GM23338 (cell line): Measurements from ENCODE around the gene ZNF76. TPM values are rescaled to one million over a fixed set of nuclear protein-coding genes. Genes with fewer than 3 reads are reported as not detected.
A peak's percentile ranks its signal among the peaks of the same experiment; 100 is the strongest.

Experiments
- ATAC-seq: fragments of 200-7000 bp; cut with Tn5 transposase; 3 replicates; pipeline ENCODE4 v1.9.1; 2020
- DNase-seq: peaks from one replicate; pipeline ENCODE4 v3.0.0-alpha.2; 2015; ENCODE audit warnings: low spot score
- H2AFZ ChIP-seq: fragments of 200-600 bp; sonication (generic); 2 replicates; pipeline ENCODE4 v1.8.0; 2016; ENCODE audit warnings: antibody characterized with exemption, mild to moderate bottlenecking, moderate library complexity
- H3F3A ChIP-seq: fragments of 200-600 bp; sonication (generic); replicated peaks from 2 replicates; pipeline ENCODE4 v1.8.0; 2017; ENCODE audit warnings: antibody characterized with exemption, mixed run types, low read depth
- H3K27ac ChIP-seq: fragments of 200-600 bp; sonication (generic); 2 replicates; pipeline ENCODE4 v1.6.1; 2016; ENCODE audit warnings: low read depth
- H3K27me3 ChIP-seq: fragments of 200-600 bp; sonication (generic); 2 replicates; pipeline ENCODE4 v1.8.0; 2016; ENCODE audit warnings: mild to moderate bottlenecking, mixed run types, moderate library complexity; ENCODE audit not compliant: insufficient read depth
- H3K36me3 ChIP-seq: fragments of 200-600 bp; sonication (generic); 2 replicates; pipeline ENCODE4 v1.8.0; 2016; ENCODE audit warnings: mild to moderate bottlenecking; ENCODE audit not compliant: insufficient read depth
- H3K4me1 ChIP-seq: fragments of 200-600 bp; sonication (generic); 2 replicates; pipeline ENCODE4 v1.8.0; 2016; ENCODE audit warnings: mild to moderate bottlenecking, moderate library complexity; ENCODE audit not compliant: insufficient read depth
- H3K4me2 ChIP-seq: fragments of 200-600 bp; sonication (generic); 2 replicates; pipeline ENCODE4 v1.7.1; 2017; ENCODE audit warnings: mixed run types
- H3K4me3 ChIP-seq: fragments of 200-600 bp; sonication (generic); 2 replicates; pipeline ENCODE4 v1.6.1; 2016; ENCODE audit warnings: mixed run types
- H3K79me2 ChIP-seq: fragments of 200-600 bp; sonication (generic); replicated peaks from 2 replicates; pipeline ENCODE4 v1.8.0; 2017; ENCODE audit warnings: mild to moderate bottlenecking; ENCODE audit not compliant: insufficient read depth
- H3K9me2 ChIP-seq: fragments of 200-600 bp; sonication (generic); 2 replicates; pipeline ENCODE4 v1.8.0; 2017; ENCODE audit not compliant: insufficient read depth
- H4K20me1 ChIP-seq: fragments of 200-600 bp; sonication (generic); replicated peaks from 2 replicates; pipeline ENCODE4 v1.8.0; 2017; ENCODE audit warnings: mild to moderate bottlenecking; ENCODE audit not compliant: insufficient read depth
- H3K27ac Mint-ChIP-seq: 2 replicates; pipeline ENCODE4 v1.8.0; 2020; ENCODE audit warnings: inconsistent platforms, mild to moderate bottlenecking, moderate library complexity, mixed read lengths
- H3K27me3 Mint-ChIP-seq: 3 replicates; pipeline ENCODE4 v1.8.0; 2022; ENCODE audit warnings: low read depth, mild to moderate bottlenecking, moderate library complexity, mixed read lengths, inconsistent platforms; ENCODE audit not compliant: insufficient read depth, poor library complexity
- H3K36me3 Mint-ChIP-seq: 3 replicates; pipeline ENCODE4 v1.8.0; 2021; ENCODE audit warnings: low read depth, mild to moderate bottlenecking, inconsistent platforms, moderate library complexity, mixed read lengths
- H3K4me1 Mint-ChIP-seq: 3 replicates; pipeline ENCODE4 v1.8.0; 2020; ENCODE audit warnings: mild to moderate bottlenecking, inconsistent platforms, mixed read lengths
- H3K4me3 Mint-ChIP-seq: 3 replicates; pipeline ENCODE4 v1.8.0; 2021; ENCODE audit warnings: moderate library complexity, mild to moderate bottlenecking, inconsistent platforms, mixed read lengths
- H3K9me3 Mint-ChIP-seq: 3 replicates; pipeline ENCODE4 v1.8.0; 2020; ENCODE audit warnings: moderate library complexity, mild to moderate bottlenecking, inconsistent platforms, mixed read lengths
- CREB1 ChIP-seq: fragments of 250-450 bp; sonication (Bioruptor Pico); IDR thresholded peaks from 2 replicates; pipeline ENCODE4 v1.5.0; 2020; ENCODE audit warnings: low read depth, mild to moderate bottlenecking, moderate library complexity
- EZH2phosphoT487 ChIP-seq: fragments of 200-600 bp; sonication (generic); IDR thresholded peaks from one replicate; pipeline ENCODE4 v1.8.1; 2018; ENCODE audit warnings: antibody characterized with exemption; ENCODE audit not compliant: unreplicated experiment
- JUNB ChIP-seq: IDR thresholded peaks from one replicate; pipeline ENCODE4 v1.6.1; 2016; ENCODE audit warnings: antibody characterized with exemption; ENCODE audit not compliant: unreplicated experiment
- POLR2AphosphoS5 ChIP-seq: IDR thresholded peaks from 2 replicates; pipeline ENCODE4 v1.6.1; 2016; ENCODE audit warnings: antibody characterized with exemption, low read depth
- ZNF114 ChIP-seq: fragments of 250-450 bp; sonication (Bioruptor Pico); IDR thresholded peaks from 2 replicates; pipeline ENCODE4 v1.5.0; 2020; ENCODE audit warnings: mild to moderate bottlenecking, moderate library complexity
- ZNF331 ChIP-seq: fragments of 250-450 bp; sonication (Bioruptor Pico); IDR thresholded peaks from 2 replicates; pipeline ENCODE4 v1.5.0; 2020; ENCODE audit warnings: low read depth, mild to moderate bottlenecking, moderate library complexity
- polyA plus RNA-seq: library from polyadenylated mRNA; unstranded; fragments of >200 nt; fragmentation: Nextera tagmentation; extraction: Ambion mirVana; gene quantifications from 2 replicates; pipeline ENCODE4 v1.2.1, GENCODE V29; 2016
- total RNA-seq: library from RNA; depleted of rRNA; stranded (reverse); fragments of >200 nt; shearing (Covaris generic); gene quantifications from 2 replicates; pipeline ENCODE4 v1.2.3, GENCODE V29; 2014
- TF ChIP-seq, protein P1 (sequence below): IDR thresholded peaks from 2 replicates; pipeline ENCODE4 v1.6.1; 2016; ENCODE audit warnings: antibody characterized with exemption
- TF ChIP-seq, protein P2 (sequence below), 2 experiments: fragments of 200-600 bp in 1 of 2; sonication (generic) in 1 of 2; conservative IDR thresholded peaks; 2 replicates each; pipeline versions ENCODE4 v1.5.1 to v1.6.1; 2016 to 2017; ENCODE audit warnings: antibody characterized with exemption in 2 of 2, low read depth in 2 of 2, mild to moderate bottlenecking in 2 of 2, moderate library complexity in 1 of 2
- TF ChIP-seq, protein P3 (sequence below): fragments of 250-450 bp; sonication (Bioruptor Pico); IDR thresholded peaks from 2 replicates; pipeline ENCODE4 v1.5.0; 2020; ENCODE audit warnings: mild to moderate bottlenecking, moderate library complexity

ZNF76 gene
- total and polyA plus RNA-seq, 2 experiments from 2014 or later = 12.5 to 18.8 TPM

DNA sequence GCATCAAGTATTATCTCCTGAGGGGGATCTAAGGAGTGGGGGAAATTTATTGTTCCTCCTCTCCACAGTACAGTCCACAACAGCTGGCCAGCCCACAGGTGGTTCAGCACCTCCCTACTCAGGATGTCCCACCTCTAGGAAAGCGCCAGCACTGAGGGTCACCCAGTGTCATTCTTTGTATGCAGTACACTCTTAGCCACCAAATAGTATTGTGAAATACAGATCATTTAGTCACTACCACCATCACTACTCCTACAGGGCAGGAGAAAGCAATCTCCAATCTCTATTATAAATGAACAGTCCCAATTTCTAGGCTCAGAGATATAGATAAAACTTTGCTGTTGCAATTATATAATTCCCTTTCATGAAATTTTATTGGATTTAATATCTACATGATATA is 6.3 kb upstream of the ZNF76 start (continued):
- TF ChIP-seq CREB1 = no peak
- TF ChIP-seq JUNB = no peak
- no peak for TF ChIP-seq ZNF114 (CRISPR knock-in tag)
- no peak for TF ChIP-seq EZH2phosphoT487
- TF ChIP-seq, protein P1, sequence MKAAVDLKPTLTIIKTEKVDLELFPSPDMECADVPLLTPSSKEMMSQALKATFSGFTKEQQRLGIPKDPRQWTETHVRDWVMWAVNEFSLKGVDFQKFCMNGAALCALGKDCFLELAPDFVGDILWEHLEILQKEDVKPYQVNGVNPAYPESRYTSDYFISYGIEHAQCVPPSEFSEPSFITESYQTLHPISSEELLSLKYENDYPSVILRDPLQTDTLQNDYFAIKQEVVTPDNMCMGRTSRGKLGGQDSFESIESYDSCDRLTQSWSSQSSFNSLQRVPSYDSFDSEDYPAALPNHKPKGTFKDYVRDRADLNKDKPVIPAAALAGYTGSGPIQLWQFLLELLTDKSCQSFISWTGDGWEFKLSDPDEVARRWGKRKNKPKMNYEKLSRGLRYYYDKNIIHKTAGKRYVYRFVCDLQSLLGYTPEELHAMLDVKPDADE = no peak
- TF ChIP-seq ZNF331 (CRISPR knock-in tag) = no peak

DNA sequence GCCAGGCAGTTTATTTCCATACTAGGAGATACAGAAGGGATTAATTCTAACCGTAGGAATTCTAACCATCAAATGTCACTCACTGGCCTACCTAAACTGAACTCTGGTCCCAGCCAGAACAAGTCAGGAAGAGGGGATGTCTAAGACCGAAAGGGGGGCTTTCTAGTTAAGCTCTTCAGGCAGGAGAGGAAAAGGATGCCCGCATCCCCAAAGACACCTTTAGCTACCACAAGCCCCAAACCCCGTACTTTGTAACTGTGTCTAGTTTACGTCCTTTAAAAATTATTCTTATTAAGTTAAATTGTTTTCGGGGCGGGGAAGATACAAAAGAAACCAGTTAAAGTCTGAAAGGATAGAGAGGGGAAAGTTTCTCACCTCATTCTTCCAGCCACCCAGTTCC is 1.2 kb upstream of the ZNF76 start:
- peaks cover 8% of the 10 kb centered on the region; the same call in 1 of the 2 replicates for H3K4me1 ChIP-seq
- TF ChIP-seq ZNF331 (CRISPR knock-in tag) = no peak
- TF ChIP-seq, protein P2, sequence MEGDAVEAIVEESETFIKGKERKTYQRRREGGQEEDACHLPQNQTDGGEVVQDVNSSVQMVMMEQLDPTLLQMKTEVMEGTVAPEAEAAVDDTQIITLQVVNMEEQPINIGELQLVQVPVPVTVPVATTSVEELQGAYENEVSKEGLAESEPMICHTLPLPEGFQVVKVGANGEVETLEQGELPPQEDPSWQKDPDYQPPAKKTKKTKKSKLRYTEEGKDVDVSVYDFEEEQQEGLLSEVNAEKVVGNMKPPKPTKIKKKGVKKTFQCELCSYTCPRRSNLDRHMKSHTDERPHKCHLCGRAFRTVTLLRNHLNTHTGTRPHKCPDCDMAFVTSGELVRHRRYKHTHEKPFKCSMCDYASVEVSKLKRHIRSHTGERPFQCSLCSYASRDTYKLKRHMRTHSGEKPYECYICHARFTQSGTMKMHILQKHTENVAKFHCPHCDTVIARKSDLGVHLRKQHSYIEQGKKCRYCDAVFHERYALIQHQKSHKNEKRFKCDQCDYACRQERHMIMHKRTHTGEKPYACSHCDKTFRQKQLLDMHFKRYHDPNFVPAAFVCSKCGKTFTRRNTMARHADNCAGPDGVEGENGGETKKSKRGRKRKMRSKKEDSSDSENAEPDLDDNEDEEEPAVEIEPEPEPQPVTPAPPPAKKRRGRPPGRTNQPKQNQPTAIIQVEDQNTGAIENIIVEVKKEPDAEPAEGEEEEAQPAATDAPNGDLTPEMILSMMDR (conservative IDR thresholded peaks at IDR 0.05; ENCODE audit: low read depth in 2 of 2) = no peak
- no peak for TF ChIP-seq ZNF114 (CRISPR knock-in tag)
- no peak for TF ChIP-seq EZH2phosphoT487
- TF ChIP-seq, protein P3, sequence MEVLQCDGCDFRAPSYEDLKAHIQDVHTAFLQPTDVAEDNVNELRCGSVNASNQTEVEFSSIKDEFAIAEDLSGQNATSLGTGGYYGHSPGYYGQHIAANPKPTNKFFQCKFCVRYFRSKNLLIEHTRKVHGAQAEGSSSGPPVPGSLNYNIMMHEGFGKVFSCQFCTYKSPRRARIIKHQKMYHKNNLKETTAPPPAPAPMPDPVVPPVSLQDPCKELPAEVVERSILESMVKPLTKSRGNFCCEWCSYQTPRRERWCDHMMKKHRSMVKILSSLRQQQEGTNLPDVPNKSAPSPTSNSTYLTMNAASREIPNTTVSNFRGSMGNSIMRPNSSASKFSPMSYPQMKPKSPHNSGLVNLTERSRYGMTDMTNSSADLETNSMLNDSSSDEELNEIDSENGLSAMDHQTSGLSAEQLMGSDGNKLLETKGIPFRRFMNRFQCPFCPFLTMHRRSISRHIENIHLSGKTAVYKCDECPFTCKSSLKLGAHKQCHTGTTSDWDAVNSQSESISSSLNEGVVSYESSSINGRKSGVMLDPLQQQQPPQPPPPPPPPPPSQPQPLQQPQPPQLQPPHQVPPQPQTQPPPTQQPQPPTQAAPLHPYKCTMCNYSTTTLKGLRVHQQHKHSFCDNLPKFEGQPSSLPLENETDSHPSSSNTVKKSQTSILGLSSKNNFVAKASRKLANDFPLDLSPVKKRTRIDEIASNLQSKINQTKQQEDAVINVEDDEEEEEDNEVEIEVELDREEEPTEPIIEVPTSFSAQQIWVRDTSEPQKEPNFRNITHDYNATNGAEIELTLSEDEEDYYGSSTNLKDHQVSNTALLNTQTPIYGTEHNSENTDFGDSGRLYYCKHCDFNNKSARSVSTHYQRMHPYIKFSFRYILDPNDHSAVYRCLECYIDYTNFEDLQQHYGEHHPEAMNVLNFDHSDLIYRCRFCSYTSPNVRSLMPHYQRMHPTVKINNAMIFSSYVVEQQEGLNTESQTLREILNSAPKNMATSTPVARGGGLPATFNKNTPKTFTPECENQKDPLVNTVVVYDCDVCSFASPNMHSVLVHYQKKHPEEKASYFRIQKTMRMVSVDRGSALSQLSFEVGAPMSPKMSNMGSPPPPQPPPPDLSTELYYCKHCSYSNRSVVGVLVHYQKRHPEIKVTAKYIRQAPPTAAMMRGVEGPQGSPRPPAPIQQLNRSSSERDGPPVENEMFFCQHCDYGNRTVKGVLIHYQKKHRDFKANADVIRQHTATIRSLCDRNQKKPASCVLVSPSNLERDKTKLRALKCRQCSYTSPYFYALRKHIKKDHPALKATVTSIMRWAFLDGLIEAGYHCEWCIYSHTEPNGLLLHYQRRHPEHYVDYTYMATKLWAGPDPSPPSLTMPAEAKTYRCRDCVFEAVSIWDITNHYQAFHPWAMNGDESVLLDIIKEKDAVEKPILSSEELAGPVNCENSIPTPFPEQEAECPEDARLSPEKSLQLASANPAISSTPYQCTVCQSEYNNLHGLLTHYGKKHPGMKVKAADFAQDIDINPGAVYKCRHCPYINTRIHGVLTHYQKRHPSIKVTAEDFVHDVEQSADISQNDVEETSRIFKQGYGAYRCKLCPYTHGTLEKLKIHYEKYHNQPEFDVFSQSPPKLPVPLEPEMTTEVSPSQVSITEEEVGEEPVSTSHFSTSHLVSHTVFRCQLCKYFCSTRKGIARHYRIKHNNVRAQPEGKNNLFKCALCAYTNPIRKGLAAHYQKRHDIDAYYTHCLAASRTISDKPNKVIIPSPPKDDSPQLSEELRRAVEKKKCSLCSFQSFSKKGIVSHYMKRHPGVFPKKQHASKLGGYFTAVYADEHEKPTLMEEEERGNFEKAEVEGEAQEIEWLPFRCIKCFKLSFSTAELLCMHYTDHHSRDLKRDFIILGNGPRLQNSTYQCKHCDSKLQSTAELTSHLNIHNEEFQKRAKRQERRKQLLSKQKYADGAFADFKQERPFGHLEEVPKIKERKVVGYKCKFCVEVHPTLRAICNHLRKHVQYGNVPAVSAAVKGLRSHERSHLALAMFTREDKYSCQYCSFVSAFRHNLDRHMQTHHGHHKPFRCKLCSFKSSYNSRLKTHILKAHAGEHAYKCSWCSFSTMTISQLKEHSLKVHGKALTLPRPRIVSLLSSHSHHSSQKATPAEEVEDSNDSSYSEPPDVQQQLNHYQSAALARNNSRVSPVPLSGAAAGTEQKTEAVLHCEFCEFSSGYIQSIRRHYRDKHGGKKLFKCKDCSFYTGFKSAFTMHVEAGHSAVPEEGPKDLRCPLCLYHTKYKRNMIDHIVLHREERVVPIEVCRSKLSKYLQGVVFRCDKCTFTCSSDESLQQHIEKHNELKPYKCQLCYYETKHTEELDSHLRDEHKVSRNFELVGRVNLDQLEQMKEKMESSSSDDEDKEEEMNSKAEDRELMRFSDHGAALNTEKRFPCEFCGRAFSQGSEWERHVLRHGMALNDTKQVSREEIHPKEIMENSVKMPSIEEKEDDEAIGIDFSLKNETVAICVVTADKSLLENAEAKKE (CRISPR knock-in tag) = no peak
- TF ChIP-seq POLR2AphosphoS5 = no peak
- H3K9me2 ChIP-seq = no peaks in the 10 kb centered on the region
- H4K20me1 ChIP-seq = peaks cover 3% of the 10 kb centered on the region; the same call in 1 of the 2 replicates
- H3K27ac ChIP-seq = peak overlapping the region; percentile 85; the same call in 1 of the 2 replicates
- no peak for DNase-seq
- H3K4me2 ChIP-seq = peak overlapping the region; percentile 97
- H3K27me3 ChIP-seq = no peaks in the 10 kb centered on the region
- no peaks in the 10 kb centered on the region for H3K36me3 Mint-ChIP-seq
- H3K4me1 Mint-ChIP-seq = peaks cover 4% of the 10 kb centered on the region
- peak overlapping the region; percentile 88 for H2AFZ ChIP-seq
- H3K4me3 Mint-ChIP-seq = peak overlapping the region; percentile 89
- H3K79me2 ChIP-seq = peaks cover 22% of the 10 kb centered on the region
- H3F3A ChIP-seq = peaks cover 8% of the 10 kb centered on the region; the same call in 1 of the 2 replicates
- H3K27ac Mint-ChIP-seq = no peak overlapping the region
- no peak for ATAC-seq
- H3K4me3 ChIP-seq = peak overlapping the region; percentile 84
- no peaks in the 10 kb centered on the region for H3K36me3 ChIP-seq
- no peaks in the 10 kb centered on the region; the same call in 2 of the 3 replicates for H3K9me3 Mint-ChIP-seq
- H3K27me3 Mint-ChIP-seq = peaks cover 10% of the 10 kb centered on the region
